Fibroblast of lung (primary cell): ENCODE results near the gene ASTL. TPM values are rescaled to one million over a fixed set of nuclear protein-coding genes. Genes with fewer than 3 reads are reported as not detected.

Source experiments
- DNase-seq, 2 donors: peaks; one replicate each; pipeline versions ENCODE4 v3.0.0 to v3.0.0-alpha.2; 2010; ENCODE audit warnings: low read depth in 2 of 2
- H2AFZ ChIP-seq: 2 replicates; pipeline ENCODE4 v1.5.1; 2012; ENCODE audit warnings: low read length, control low read depth, inconsistent platforms
- H3K27ac ChIP-seq: 2 replicates; pipeline ENCODE4 v1.5.1; 2011; ENCODE audit warnings: low read length, control low read depth; ENCODE audit not compliant: insufficient read depth
- H3K27me3 ChIP-seq: 2 replicates; pipeline ENCODE4 v1.5.1; 2011; ENCODE audit warnings: mild to moderate bottlenecking, low read length; ENCODE audit not compliant: control insufficient read depth, insufficient read depth
- H3K36me3 ChIP-seq: 2 replicates; pipeline ENCODE4 v1.5.1; 2011; ENCODE audit warnings: low read length; ENCODE audit not compliant: control insufficient read depth, insufficient read depth
- H3K4me1 ChIP-seq: 2 replicates; pipeline ENCODE4 v1.5.1; 2011; ENCODE audit warnings: low read length; ENCODE audit not compliant: control insufficient read depth, insufficient read depth; ENCODE audit errors: extremely low read depth
- H3K4me2 ChIP-seq: 2 replicates; pipeline ENCODE4 v1.5.1; 2011; ENCODE audit warnings: low read length, control low read depth; ENCODE audit not compliant: insufficient read depth; ENCODE audit errors: extremely low read depth
- H3K4me3 ChIP-seq, 4 experiments: fragments of 200-600 bp in 1 of 4; sonication (generic) in 1 of 4; replicated peaks in 1 of 4; 2 replicates each; pipeline ENCODE4 v1.5.1; 2011 to 2016; ENCODE audit warnings: low read length in 4 of 4, low read depth in 3 of 4, mild to moderate bottlenecking in 3 of 4, control low read depth in 2 of 4, inconsistent platforms in 1 of 4, mixed read lengths in 1 of 4; ENCODE audit not compliant: insufficient read depth in 1 of 4; ENCODE audit errors: control extremely low read depth in 1 of 4
- H3K79me2 ChIP-seq: 2 replicates; pipeline ENCODE4 v1.5.1; 2012; ENCODE audit warnings: mild to moderate bottlenecking, low read length, inconsistent platforms; ENCODE audit not compliant: control insufficient read depth, insufficient read depth
- H3K9ac ChIP-seq: 2 replicates; pipeline ENCODE4 v1.5.1; 2011; ENCODE audit warnings: mild to moderate bottlenecking, low read length, control low read depth; ENCODE audit not compliant: insufficient read depth
- H3K9me3 ChIP-seq: 2 replicates; pipeline ENCODE4 v1.5.1; 2012; ENCODE audit warnings: low read depth, low read length; ENCODE audit not compliant: control insufficient read depth, insufficient read depth
- H4K20me1 ChIP-seq: 2 replicates; pipeline ENCODE4 v1.5.1; 2011; ENCODE audit warnings: low read length; ENCODE audit not compliant: control insufficient read depth, insufficient read depth; ENCODE audit errors: extremely low read depth
- CTCF ChIP-seq, 2 donors: IDR thresholded peaks in 1 of 2; conservative IDR thresholded peaks in 1 of 2; 1 replicate in 1 of 2; 2 replicates in 1 of 2; pipeline ENCODE4 v1.5.1; 2011 to 2012; ENCODE audit warnings: low read length in 2 of 2, control low read depth in 1 of 2, inconsistent platforms in 1 of 2, low read depth in 1 of 2, mild to moderate bottlenecking in 1 of 2
- EZH2 ChIP-seq: IDR thresholded peaks from 2 replicates; pipeline ENCODE4 v1.5.1; 2012; ENCODE audit warnings: low read length, control low read depth, mild to moderate bottlenecking; ENCODE audit errors: missing control alignments
- polyA plus RNA-seq, 2 donors: library from polyadenylated mRNA; depleted of rRNA in 1 of 2; stranded (reverse) in 1 of 2; unstranded in 1 of 2; fragments of >200 nt; gene quantifications; 2 replicates each; pipeline ENCODE4 v1.2.1, GENCODE V29; 2011 to 2012; ENCODE audit warnings: missing spikeins in 1 of 2
- total RNA-seq: library from RNA; depleted of rRNA; stranded (reverse); fragments of >200 nt; gene quantifications from 2 replicates; pipeline ENCODE4 v1.2.1, GENCODE V29; 2014

ASTL gene
- total and polyA plus RNA-seq, 2 donors (not counting 1 experiment from before 2014, with no cell fraction given) = not detected

DNA sequence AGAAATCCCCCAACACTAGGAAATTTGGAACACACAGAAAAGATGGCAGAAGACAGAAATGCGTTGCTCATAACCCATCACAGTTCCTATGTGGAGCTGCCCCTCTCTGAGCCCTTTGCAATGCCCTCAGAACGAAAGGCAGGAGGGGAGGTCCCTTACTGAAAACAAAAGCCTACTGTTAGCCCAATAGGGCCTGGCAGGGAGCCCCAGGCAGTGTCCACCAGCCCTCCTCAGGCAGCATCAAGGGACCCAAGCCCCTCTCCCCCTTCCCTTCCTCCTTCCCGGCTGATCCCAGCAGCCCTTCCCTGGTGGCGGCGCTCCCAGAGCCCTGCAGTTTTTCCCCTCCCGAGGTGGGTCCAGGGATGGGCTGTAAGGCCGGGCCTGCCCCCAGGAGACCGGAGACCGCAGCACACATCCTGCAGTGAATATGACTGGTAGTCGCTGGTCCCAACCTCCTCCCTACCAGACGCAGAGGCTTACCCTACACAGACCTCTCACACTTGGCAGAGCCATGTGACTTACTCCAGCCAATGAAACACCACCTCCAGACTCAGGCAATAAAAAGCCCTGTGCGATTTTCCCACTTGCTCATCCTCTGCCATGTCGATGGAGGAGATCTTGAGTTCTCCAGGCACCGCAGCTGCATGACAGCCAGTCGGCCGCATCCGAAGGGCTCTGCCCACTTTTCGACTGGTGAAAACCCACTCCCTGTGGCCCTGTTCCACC lies 26.3 kb upstream of the ASTL start:
- H3K9ac ChIP-seq = no peak overlapping the region
- DNase-seq = no peak
- H3K4me2 ChIP-seq = no peak overlapping the region
- no peak overlapping the region for H2AFZ ChIP-seq
- no peaks in the 10 kb centered on the region for H3K4me1 ChIP-seq
- no peaks in the 10 kb centered on the region for H3K79me2 ChIP-seq
- H3K9me3 ChIP-seq = no peaks in the 10 kb centered on the region
- no peaks in the 10 kb centered on the region for H3K27me3 ChIP-seq
- no peaks in the 10 kb centered on the region for H4K20me1 ChIP-seq
- no peaks in the 10 kb centered on the region for H3K36me3 ChIP-seq
- TF ChIP-seq CTCF (conservative IDR thresholded peaks at IDR 0.05 in 1 of 2, IDR thresholded peaks at IDR 0.05 in 1 of 2; ENCODE audit: low read depth in 1 of 2, low read length in 2 of 2) (no peak), EZH2 (no peak)
- no peak overlapping the region for H3K4me3 ChIP-seq
- H3K27ac ChIP-seq = no peak overlapping the region

DNA sequence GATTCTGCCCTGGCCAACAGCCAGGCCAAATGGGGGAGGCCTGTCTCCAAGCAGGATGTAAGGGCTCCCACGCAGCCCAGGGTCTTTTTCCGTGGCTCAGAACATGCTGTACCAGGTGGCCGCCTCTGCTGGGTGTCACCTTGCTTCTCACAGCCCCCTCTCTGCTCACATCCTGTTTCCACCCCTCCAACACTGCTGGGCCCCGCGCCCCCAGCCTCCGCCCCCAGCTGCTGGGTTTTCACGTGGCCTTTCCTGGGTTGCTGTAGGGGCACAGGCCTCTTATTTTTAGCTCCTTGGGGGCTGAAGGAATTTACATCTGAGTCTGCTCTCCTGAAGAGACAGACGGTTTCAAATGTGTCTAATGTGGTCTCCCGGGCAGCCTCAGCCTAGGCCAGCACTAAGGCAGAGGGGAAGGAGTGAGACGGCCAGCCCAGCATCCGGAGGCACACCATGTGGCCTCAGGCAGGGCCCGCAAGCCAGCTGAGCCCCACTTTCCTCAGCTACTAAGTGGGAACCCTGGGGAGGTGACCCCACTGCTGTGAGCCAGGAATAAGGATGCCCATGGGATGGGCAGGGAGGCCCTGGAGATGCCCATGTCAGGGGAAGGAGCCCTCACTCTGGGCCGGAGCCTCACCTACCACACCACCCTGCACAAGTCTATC lies 25.6 kb upstream of the ASTL start:
- Histone ChIP-seq H2AFZ (no peak overlapping the region), H3K4me3 (no peak overlapping the region), H3K9me3 (no peaks in the 10 kb centered on the region), H4K20me1 (no peaks in the 10 kb centered on the region), H3K4me1 (no peaks in the 10 kb centered on the region), H3K27ac (no peak overlapping the region), H3K36me3 (no peaks in the 10 kb centered on the region), H3K4me2 (no peak overlapping the region), H3K27me3 (no peaks in the 10 kb centered on the region), H3K79me2 (no peaks in the 10 kb centered on the region), H3K9ac (no peak overlapping the region)
- TF ChIP-seq EZH2 (no peak), CTCF (conservative IDR thresholded peaks at IDR 0.05 in 1 of 2, IDR thresholded peaks at IDR 0.05 in 1 of 2; ENCODE audit: low read depth in 1 of 2, low read length in 2 of 2) (no peak)
- DNase-seq = no peak

GRCh38 chr2:96163415-96163767 lies 25.1 kb upstream of the ASTL start:
- H3K4me1 ChIP-seq = no peaks in the 10 kb centered on the region
- peaks cover under 1% of the 10 kb centered on the region for H3K27me3 ChIP-seq
- H3K27ac ChIP-seq = no peak overlapping the region
- H3K4me2 ChIP-seq = no peak overlapping the region
- H3K36me3 ChIP-seq = no peaks in the 10 kb centered on the region
- H2AFZ ChIP-seq = no peak overlapping the region
- no peak overlapping the region for H3K9ac ChIP-seq
- H3K9me3 ChIP-seq = no peaks in the 10 kb centered on the region
- DNase-seq = no peak
- TF ChIP-seq EZH2 (no peak), CTCF (conservative IDR thresholded peaks at IDR 0.05 in 1 of 2, IDR thresholded peaks at IDR 0.05 in 1 of 2; ENCODE audit: low read depth in 1 of 2, low read length in 2 of 2) (no peak)
- H3K4me3 ChIP-seq = no peak overlapping the region
- H3K79me2 ChIP-seq = no peaks in the 10 kb centered on the region
- no peaks in the 10 kb centered on the region for H4K20me1 ChIP-seq
